Ovary (tissue), 9 donors: ENCODE results near the gene DNM1. TPM values are rescaled to one million over a fixed set of nuclear protein-coding genes. Genes with fewer than 3 reads are reported as not detected.

Experiments used
- DNase-seq, 5 donors: peaks; one replicate each; pipeline ENCODE4 v3.0.0-alpha.2; 2019 to 2020
- H3K27ac ChIP-seq, 2 donors: fragments of 200-600 bp; one replicate each; pipeline versions ENCODE4 v1.5.1 to v1.8.0; 2019 to 2022
- H3K27me3 ChIP-seq: fragments of 200-600 bp; one replicate; pipeline ENCODE4 v1.8.0; 2022
- H3K36me3 ChIP-seq: fragments of 200-600 bp; sonication (generic); one replicate; pipeline ENCODE4 v1.5.1; 2019
- H3K4me1 ChIP-seq: one replicate; pipeline ENCODE4 v1.8.1; 2013; ENCODE audit warnings: mild to moderate bottlenecking, moderate library complexity; ENCODE audit not compliant: insufficient read depth
- H3K4me3 ChIP-seq: fragments of 200-600 bp; sonication (generic); one replicate; pipeline ENCODE4 v1.5.1; 2017
- H3K9me3 ChIP-seq, 2 donors: fragments of 200-600 bp in 1 of 2; sonication (generic) in 1 of 2; one replicate each; pipeline versions ENCODE4 v1.5.1 to v1.8.1; 2013 to 2019; ENCODE audit warnings: mild to moderate bottlenecking in 1 of 2, moderate library complexity in 1 of 2
- EP300 ChIP-seq: sonication (generic); formaldehyde crosslinking; IDR thresholded peaks from one replicate; pipeline ENCODE4 v1.6.1; 2017; ENCODE audit warnings: antibody characterized with exemption
- POLR2A ChIP-seq: fragments of 450-650 bp; IDR thresholded peaks from one replicate; pipeline ENCODE4 v1.6.1; 2017; ENCODE audit warnings: antibody characterized with exemption, mild to moderate bottlenecking, moderate library complexity
- WGBS, 3 donors: extraction: QIAGEN DNeasy Blood & Tissue Kit in 1 of 3; methylation state at CpG; one replicate each; pipeline versions ENCODE4 v1.1.5 to v1.1.7; 2013 to 2017; 5-methylcytosine and 5-hydroxymethylcytosine counted together
- intact Hi-C, 4 donors: fragments of 100-400 bp; cut with DNase I; formaldehyde crosslinking; loops; one replicate each; pipeline versions ENCODE4 v1.11.0 to v1.15.1; 2022 to 2023
- polyA plus RNA-seq, 2 donors: library from polyadenylated mRNA; stranded (reverse); fragments of 200-250 nt in 1 of 2; fragments of 350-450 nt in 1 of 2; fragmentation: Illumina TruSeq in 1 of 2; extraction: RNeasy Lipid Tissue Mini Kit (QIAGEN cat#74804) in 1 of 2; gene quantifications; one replicate each; pipeline ENCODE4 v1.2.3, GENCODE V29; 2013 to 2014
- total RNA-seq, 7 donors: library from RNA; depleted of rRNA in 2 of 7; stranded (reverse); fragments of >200 nt in 2 of 7; fragmentation: NEBNext Ultra II Directional in 3 of 7; extraction: Animal tissue kit (Norgen Biotek cat#: 25700) in 3 of 7; gene quantifications; one replicate each; pipeline versions ENCODE4 v1.1.0 to v1.2.4, GENCODE V29; 2016 to 2023
- TF ChIP-seq, protein P1 (sequence below), 3 donors: fragments of 450-650 bp in 2 of 3; fragments of 200-600 bp in 1 of 3; IDR thresholded peaks; one replicate each; pipeline versions ENCODE4 v1.5.1 to v1.8.0; 2016 to 2022; ENCODE audit warnings: antibody characterized with exemption in 3 of 3, mild to moderate bottlenecking in 1 of 3
- donor health status: DM: no; HTN: no; CAD: no; lungs with moderate emphysema.
- donor health status: DM: no; HTN: no; CAD: no.
- donor health status: Bipolar disorder and iron deficiency.
- donor health status: DM: yes; HTN: yes; CAD: no.
- donor health status: DM: no; HTN: no; CAD: no.
- donor health status: DM: yes; HTN: yes; CAD: no.

DNM1 gene
- total and polyA plus RNA-seq, 9 donors = 1.2 to 10.4 (median 4.6) TPM

DNA sequence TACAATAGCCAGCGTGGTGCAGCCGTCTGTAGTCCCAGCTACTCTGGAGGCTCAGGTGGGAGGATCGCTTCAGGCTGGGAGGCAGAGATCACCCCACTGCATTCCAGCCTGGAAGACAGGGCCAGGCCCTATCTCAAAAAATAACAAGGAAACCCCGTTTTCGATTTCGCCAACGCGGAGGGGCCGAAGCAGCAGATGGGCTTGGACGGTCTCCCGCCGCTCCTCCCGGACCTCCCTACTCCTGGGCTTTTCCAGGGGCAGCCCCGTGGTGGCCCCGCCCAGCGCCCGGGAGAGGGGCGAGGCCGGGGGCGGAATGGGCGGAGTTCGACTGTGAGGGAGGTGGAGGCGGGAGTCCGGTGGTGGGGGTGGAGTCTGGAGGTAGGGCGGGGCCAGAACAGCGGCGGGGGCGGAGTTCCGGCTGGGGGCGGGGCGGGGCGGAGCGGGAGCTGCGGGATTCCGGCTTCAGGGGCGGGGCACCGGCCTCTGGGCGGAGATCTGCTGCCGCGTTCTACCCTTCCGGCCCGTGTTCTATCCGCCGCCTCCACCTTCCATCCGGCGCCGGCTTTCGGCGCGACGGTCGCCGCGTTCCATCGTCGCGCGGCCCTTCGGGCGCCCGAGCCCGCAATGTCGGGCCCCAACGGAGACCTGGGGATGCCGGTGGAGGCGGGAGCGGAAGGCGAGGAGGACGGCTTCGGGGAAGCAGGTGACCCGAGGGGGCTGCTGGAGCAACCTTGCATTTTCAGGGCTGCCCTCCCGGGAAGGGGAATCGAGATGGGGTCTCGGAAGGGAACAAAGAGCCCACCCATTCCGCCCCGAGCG lies 43.2 kb upstream of the DNM1 start, which contains the start of gene BBLN:
Gene BBLN, plus strand, starts transcription at position 482 of the 819 bp plus-strand sequence. Its CDS starts 143 bp downstream, at position 625.
- TF ChIP-seq EP300 (no peak), POLR2A (peak; percentile 42)
- H3K4me3 ChIP-seq = peak within 1 kb of the TSS; percentile 85
- H3K36me3 ChIP-seq = no peaks in the 10 kb centered on the region
- H3K27ac ChIP-seq = peak within 1 kb of the TSS in 1 of 2 donors; percentile 60
- no peaks in the 10 kb centered on the region for H3K27me3 ChIP-seq
- peaks cover 3% of the 10 kb centered on the region for H3K4me1 ChIP-seq
- DNase-seq = peak; percentile 97 to 99 (median 98)
- no peaks in the 10 kb centered on the region for H3K9me3 ChIP-seq
- 0 to 1% (median 1%) methylated on average over 64 to 77 of the region's 77 CpGs for WGBS, 3 donors
- intact Hi-C loops = no loop called here

DNA sequence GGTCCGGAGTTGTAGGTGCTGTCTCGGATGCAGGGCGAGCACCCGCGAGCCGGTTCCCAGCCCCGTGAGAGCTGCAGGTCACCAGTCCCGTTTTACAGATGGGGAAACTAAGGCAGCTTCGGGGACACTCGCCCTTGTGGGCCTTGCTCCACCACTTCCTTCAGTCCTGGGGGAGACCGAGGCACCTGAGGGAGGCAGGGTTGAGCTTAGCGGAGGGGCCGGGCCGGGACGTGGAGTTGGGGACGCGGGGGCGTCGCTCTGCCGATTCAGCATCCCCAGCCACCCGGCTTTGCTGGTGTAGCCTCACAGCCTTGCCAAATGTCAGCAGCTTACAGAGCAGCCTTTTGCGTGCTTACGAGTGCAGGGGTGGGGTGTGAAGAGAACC lies 42.6 kb upstream of the DNM1 start:
- no peak overlapping the region for H3K27ac ChIP-seq
- peak in 1 of 5 donors; percentile 59 for DNase-seq

GRCh38 chr9:128161215-128161902 lies 41.8 kb upstream of the DNM1 start:
- Histone ChIP-seq H3K4me1 (peaks cover 3% of the 10 kb centered on the region), H3K9me3 (no peaks in the 10 kb centered on the region), H3K4me3 (no peak overlapping the region), H3K27me3 (no peaks in the 10 kb centered on the region), H3K27ac (no peak overlapping the region), H3K36me3 (no peaks in the 10 kb centered on the region)
- TF ChIP-seq POLR2A (no peak), EP300 (no peak)
- TF ChIP-seq, protein P1, sequence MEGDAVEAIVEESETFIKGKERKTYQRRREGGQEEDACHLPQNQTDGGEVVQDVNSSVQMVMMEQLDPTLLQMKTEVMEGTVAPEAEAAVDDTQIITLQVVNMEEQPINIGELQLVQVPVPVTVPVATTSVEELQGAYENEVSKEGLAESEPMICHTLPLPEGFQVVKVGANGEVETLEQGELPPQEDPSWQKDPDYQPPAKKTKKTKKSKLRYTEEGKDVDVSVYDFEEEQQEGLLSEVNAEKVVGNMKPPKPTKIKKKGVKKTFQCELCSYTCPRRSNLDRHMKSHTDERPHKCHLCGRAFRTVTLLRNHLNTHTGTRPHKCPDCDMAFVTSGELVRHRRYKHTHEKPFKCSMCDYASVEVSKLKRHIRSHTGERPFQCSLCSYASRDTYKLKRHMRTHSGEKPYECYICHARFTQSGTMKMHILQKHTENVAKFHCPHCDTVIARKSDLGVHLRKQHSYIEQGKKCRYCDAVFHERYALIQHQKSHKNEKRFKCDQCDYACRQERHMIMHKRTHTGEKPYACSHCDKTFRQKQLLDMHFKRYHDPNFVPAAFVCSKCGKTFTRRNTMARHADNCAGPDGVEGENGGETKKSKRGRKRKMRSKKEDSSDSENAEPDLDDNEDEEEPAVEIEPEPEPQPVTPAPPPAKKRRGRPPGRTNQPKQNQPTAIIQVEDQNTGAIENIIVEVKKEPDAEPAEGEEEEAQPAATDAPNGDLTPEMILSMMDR (IDR thresholded peaks at IDR 0.05) = no peak
- intact Hi-C loops = no loop called here
- WGBS, 3 donors = 83 to 91% (median 91%) methylated on average over 13 of the region's 13 CpGs
- peak in 1 of 5 donors; percentile 25 for DNase-seq

More for the DNA sequence above, 42.6 kb upstream of the DNM1 start:
- TF ChIP-seq POLR2A (no peak), EP300 (no peak)
- TF ChIP-seq, protein P1 (IDR thresholded peaks at IDR 0.05) = no peak
- H3K4me1 ChIP-seq = peaks cover 3% of the 10 kb centered on the region
- peak overlapping the region; percentile 85 for H3K4me3 ChIP-seq
- no peaks in the 10 kb centered on the region for H3K9me3 ChIP-seq
- no peaks in the 10 kb centered on the region for H3K27me3 ChIP-seq
- WGBS, 3 donors = 0 to 2% (median 1%) methylated on average over 22 to 23 of the region's 23 CpGs
- H3K36me3 ChIP-seq = no peaks in the 10 kb centered on the region
- intact Hi-C loops = no loop called here

- intact Hi-C loops = no loop called here
- WGBS, 3 donors = 68 to 81% (median 70%) methylated on average over 10 of the region's 10 CpGs
- Histone ChIP-seq H3K4me3 (no peak overlapping the region), H3K4me1 (peaks cover 3% of the 10 kb centered on the region), H3K9me3 (no peaks in the 10 kb centered on the region), H3K36me3 (no peaks in the 10 kb centered on the region), H3K27me3 (no peaks in the 10 kb centered on the region), H3K27ac (no peak overlapping the region)
- peak in 3 of 5 donors; percentile 40 to 57 (median 48) for DNase-seq
- TF ChIP-seq POLR2A (no peak), EP300 (no peak)
- TF ChIP-seq, protein P1 (IDR thresholded peaks at IDR 0.05) = no peak
Measured at GRCh38 chr9:128162215-128163026, 40.8 kb upstream of the DNM1 start.
